Naive thymus-derived CD8-positive, alpha-beta T cell (primary cell): ENCODE results near the gene IGSF23. TPM values are rescaled to one million over a fixed set of nuclear protein-coding genes. Genes with fewer than 3 reads are reported as not detected.

ENCODE experiments used
- ATAC-seq, 2 donors: fragments of 150-1000 bp; cut with Tn5 transposase in 1 of 2; sonication (Bioruptor Pico), chemical (Tn5 transposase) in 1 of 2; 1 replicate in 1 of 2; 2 replicates in 1 of 2; pipeline ENCODE4 v1.10.0; 2021; ENCODE audit warnings: mild to moderate bottlenecking in 2 of 2, moderate library complexity in 2 of 2
- POLR2A ChIA-PET: fragments of 350-600 bp; sonication (Branson Sonifier 250); formaldehyde crosslinking; loops from one replicate; lab custom pipeline; 2021; ENCODE audit warnings: antibody characterized with exemption; lab: Charles Lee
- DNase-seq, 10 donors: peaks; one replicate each; pipeline versions ENCODE4 v3.0.0 to v3.0.0-alpha.2; 2020 to 2022
- H3K27ac Mint-ChIP-seq, 10 donors: one replicate each; pipeline ENCODE4 v1.8.0; 2020 to 2022; ENCODE audit warnings: mild to moderate bottlenecking in 10 of 10, mixed read lengths in 10 of 10, moderate library complexity in 4 of 10, inconsistent platforms in 1 of 10
- H3K27me3 Mint-ChIP-seq, 5 donors: one replicate each; pipeline ENCODE4 v1.8.0; 2021 to 2022; ENCODE audit warnings: mixed read lengths in 5 of 5
- H3K36me3 Mint-ChIP-seq, 3 donors: one replicate each; pipeline ENCODE4 v1.8.0; 2020 to 2022; ENCODE audit warnings: mixed read lengths in 3 of 3, mild to moderate bottlenecking in 2 of 3, inconsistent platforms in 1 of 3
- H3K4me1 Mint-ChIP-seq, 4 donors: one replicate each; pipeline ENCODE4 v1.8.0; 2021 to 2022; ENCODE audit warnings: mixed read lengths in 4 of 4
- H3K4me3 Mint-ChIP-seq, 10 donors: one replicate each; pipeline ENCODE4 v1.8.0; 2020 to 2022; ENCODE audit warnings: mild to moderate bottlenecking in 10 of 10, mixed read lengths in 10 of 10, moderate library complexity in 6 of 10, inconsistent platforms in 1 of 10
- H3K9me3 Mint-ChIP-seq, 9 donors: one replicate each; pipeline ENCODE4 v1.8.0; 2020 to 2022; ENCODE audit warnings: mixed read lengths in 9 of 9, mild to moderate bottlenecking in 3 of 9, inconsistent platforms in 1 of 9, moderate library complexity in 1 of 9
- polyA plus RNA-seq, 3 donors: library from polyadenylated mRNA; unstranded; fragments of 300-500 nt; fragmentation: Illumina TruSeq; gene quantifications; one replicate each; pipeline ENCODE4 v1.2.3, GENCODE V29; 2021
- total RNA-seq, 8 experiments: library from RNA in 2 of 8; stranded (reverse) in 2 of 8; gene quantifications; one replicate each; pipeline ENCODE4 v1.2.3 and lab custom pipeline; 2021 to 2026

IGSF23 gene
- total and polyA plus RNA-seq, 5 experiments from 2014 or later, result not detected

- no peaks in the 10 kb centered on the region for H3K36me3 Mint-ChIP-seq
- POLR2A ChIA-PET, result no interaction called here
- H3K27me3 Mint-ChIP-seq, result peaks cover 4 to 22% (median 15%) of the 10 kb centered on the region in 5 donors
- peaks cover 0 to 4% (median 0%) of the 10 kb centered on the region in 9 donors for H3K9me3 Mint-ChIP-seq
- DNase-seq (no peak), ATAC-seq (no peak)
- no peak overlapping the region for H3K27ac Mint-ChIP-seq
- H3K4me1 Mint-ChIP-seq, result no peaks in the 10 kb centered on the region
- H3K4me3 Mint-ChIP-seq, result no peak overlapping the region
Measured at GRCh38 chr19:44636439-44637389, 23.4 kb downstream of the IGSF23 start.

DNA sequence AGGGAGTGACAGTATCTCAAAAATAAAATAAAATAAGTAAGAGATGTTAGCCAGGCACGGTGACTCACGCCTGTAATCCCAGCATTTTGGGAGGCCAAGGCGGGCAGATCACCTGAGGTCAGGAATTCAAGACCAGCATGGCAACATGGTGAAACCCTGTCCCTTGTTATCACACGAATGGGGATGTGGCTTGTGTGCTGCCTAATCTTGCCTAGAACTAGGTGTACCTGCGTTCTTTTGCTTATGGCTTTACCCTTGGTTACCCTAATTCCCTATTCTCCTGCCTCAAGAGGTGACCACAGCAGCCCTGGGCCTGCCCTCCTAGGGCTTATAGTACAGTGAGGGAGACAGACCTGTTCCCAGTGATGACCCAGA is 24.0 kb downstream of the IGSF23 start:
- peaks cover 0 to 4% (median 0%) of the 10 kb centered on the region in 9 donors for H3K9me3 Mint-ChIP-seq
- POLR2A ChIA-PET, result no interaction called here

GRCh38 chr19:44640518-44640917 is 27.2 kb downstream of the IGSF23 start:
- DNase-seq, result no peak
- no peak overlapping the region for H3K4me3 Mint-ChIP-seq
- ATAC-seq, result no peak
- no peaks in the 10 kb centered on the region for H3K9me3 Mint-ChIP-seq
- H3K27ac Mint-ChIP-seq, result no peak overlapping the region
- peaks cover 0 to 13% (median 8%) of the 10 kb centered on the region in 5 donors for H3K27me3 Mint-ChIP-seq
- no peaks in the 10 kb centered on the region for H3K36me3 Mint-ChIP-seq
- POLR2A ChIA-PET, result no interaction called here
- H3K4me1 Mint-ChIP-seq, result peaks cover 0 to 10% (median 5%) of the 10 kb centered on the region in 4 donors

More for the DNA sequence above, 24.0 kb downstream of the IGSF23 start:
- no peak overlapping the region for H3K27ac Mint-ChIP-seq
- ATAC-seq (no peak), DNase-seq (no peak)
- no peaks in the 10 kb centered on the region for H3K36me3 Mint-ChIP-seq
- H3K4me3 Mint-ChIP-seq, result no peak overlapping the region
- peaks cover 4 to 22% (median 15%) of the 10 kb centered on the region in 5 donors for H3K27me3 Mint-ChIP-seq
- H3K4me1 Mint-ChIP-seq, result no peaks in the 10 kb centered on the region

- Mint-ChIP-seq H3K27me3 (peaks cover 0 to 14% (median 4%) of the 10 kb centered on the region in 5 donors), H3K4me1 (peaks cover 0 to 10% (median 5%) of the 10 kb centered on the region in 4 donors), H3K27ac (no peak overlapping the region), H3K36me3 (no peaks in the 10 kb centered on the region), H3K9me3 (no peaks in the 10 kb centered on the region), H3K4me3 (peak overlapping the region in 1 of 10 donors; percentile 11)
- POLR2A ChIA-PET, result no interaction called here
- no peak for ATAC-seq
- DNase-seq, result no peak
Measured at GRCh38 chr19:44641501-44642265, 28.3 kb downstream of the IGSF23 start.

DNA sequence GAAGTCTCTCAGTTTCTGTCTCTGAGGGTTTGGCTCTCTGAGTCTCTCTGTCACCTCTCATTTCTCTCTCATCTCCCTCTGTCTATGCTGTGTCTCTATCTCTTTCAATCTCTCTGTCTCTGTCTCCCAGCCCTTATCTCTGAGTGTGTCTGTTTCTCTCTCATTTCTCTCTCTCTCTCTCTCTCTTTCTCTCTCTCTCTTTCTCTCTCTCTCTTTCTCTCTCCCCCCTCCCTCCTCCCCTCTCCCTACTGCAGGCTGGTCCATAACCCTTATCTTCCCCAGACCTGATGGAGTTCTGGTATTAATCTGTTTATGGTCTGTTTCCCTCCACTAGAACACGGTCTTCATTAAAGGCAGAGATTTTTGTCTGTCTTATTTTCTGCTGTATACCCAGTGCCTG is 29.0 kb downstream of the IGSF23 start:
- H3K36me3 Mint-ChIP-seq, result no peaks in the 10 kb centered on the region
- POLR2A ChIA-PET, result no interaction called here
- ATAC-seq, result no peak
- H3K27me3 Mint-ChIP-seq, result peaks cover 0 to 15% (median 6%) of the 10 kb centered on the region in 5 donors
- no peak for DNase-seq
- H3K9me3 Mint-ChIP-seq, result no peaks in the 10 kb centered on the region
- H3K4me3 Mint-ChIP-seq, result peak overlapping the region in 1 of 10 donors; percentile 3
- peaks cover 0 to 10% (median 5%) of the 10 kb centered on the region in 4 donors for H3K4me1 Mint-ChIP-seq
- H3K27ac Mint-ChIP-seq, result no peak overlapping the region

GRCh38 chr19:44643605-44644401 is 30.4 kb downstream of the IGSF23 start, which contains the start of gene PVR:
TSS of gene PVR (plus strand) at chr19:44643910. CDS start at chr19:44644097, 187 bp downstream.
- peak in 4 of 10 donors; percentile 11 to 32 (median 28) for DNase-seq
- POLR2A ChIA-PET, result no interaction called here
- H3K9me3 Mint-ChIP-seq, result no peaks in the 10 kb centered on the region
- peak within 1 kb of the TSS; percentile 72 to 88 (median 78) for H3K4me3 Mint-ChIP-seq
- peak within 1 kb of the TSS in 4 of 10 donors; percentile 35 to 76 (median 49) for H3K27ac Mint-ChIP-seq
- H3K36me3 Mint-ChIP-seq, result peaks cover 0 to 4% (median 0%) of the 10 kb centered on the region in 3 donors
- ATAC-seq, result peak; percentile 76 to 89
- peaks cover 0 to 15% (median 3%) of the 10 kb centered on the region in 5 donors for H3K27me3 Mint-ChIP-seq
- peaks cover 0 to 10% (median 5%) of the 10 kb centered on the region in 4 donors for H3K4me1 Mint-ChIP-seq

DNA sequence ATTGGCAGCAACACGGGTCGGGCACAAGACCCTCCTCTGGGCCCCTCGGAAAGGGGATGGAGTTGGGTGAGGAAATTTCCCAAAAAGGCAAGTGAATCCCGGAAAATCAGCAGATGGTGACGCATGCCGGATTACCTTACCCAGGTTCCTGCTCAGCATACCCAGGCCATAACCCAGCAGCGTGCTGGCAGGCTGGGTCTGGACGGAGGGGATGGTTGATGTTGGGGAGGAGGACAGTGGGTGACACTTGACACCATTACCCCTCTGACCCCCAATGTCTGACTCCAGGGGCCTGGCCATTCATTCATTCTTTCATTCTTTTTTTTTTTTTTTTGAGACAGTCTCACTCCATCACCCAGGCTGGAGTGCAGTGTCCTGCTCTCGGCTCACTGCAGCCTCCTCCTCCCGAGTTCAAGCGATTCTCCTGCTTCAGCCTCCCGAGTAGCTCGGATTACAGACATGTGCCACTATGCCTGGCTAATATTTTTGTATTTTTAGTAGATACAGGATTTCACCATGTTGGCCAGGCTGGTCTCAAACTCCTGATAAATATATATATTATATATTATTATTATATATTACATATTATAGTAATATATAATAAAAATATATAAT is 31.1 kb downstream of the IGSF23 start:
- no peak for DNase-seq
- Mint-ChIP-seq H3K9me3 (no peaks in the 10 kb centered on the region), H3K36me3 (peaks cover 0 to 5% (median 0%) of the 10 kb centered on the region in 3 donors), H3K27ac (peak overlapping the region in 3 of 10 donors; percentile 35 to 76 (median 37)), H3K4me1 (peaks cover 0 to 10% (median 5%) of the 10 kb centered on the region in 4 donors), H3K4me3 (peak overlapping the region; percentile 70 to 88 (median 77)), H3K27me3 (peaks cover 0 to 15% (median 3%) of the 10 kb centered on the region in 5 donors)
- POLR2A ChIA-PET, result no interaction called here
- ATAC-seq, result peak in 1 of 2 donors; percentile 37

- Mint-ChIP-seq H3K27me3 (peaks cover 0 to 15% (median 3%) of the 10 kb centered on the region in 5 donors), H3K4me3 (no peak overlapping the region), H3K4me1 (peaks cover 0 to 10% (median 5%) of the 10 kb centered on the region in 4 donors), H3K9me3 (no peaks in the 10 kb centered on the region), H3K27ac (no peak overlapping the region), H3K36me3 (peaks cover 0 to 11% (median 0%) of the 10 kb centered on the region in 3 donors)
- POLR2A ChIA-PET, result no interaction called here
- DNase-seq (no peak), ATAC-seq (no peak)
Measured at GRCh38 chr19:44645407-44646048, 32.2 kb downstream of the IGSF23 start.

GRCh38 chr19:44646049-44646416 is 32.7 kb downstream of the IGSF23 start:
- no peak for ATAC-seq

DNA sequence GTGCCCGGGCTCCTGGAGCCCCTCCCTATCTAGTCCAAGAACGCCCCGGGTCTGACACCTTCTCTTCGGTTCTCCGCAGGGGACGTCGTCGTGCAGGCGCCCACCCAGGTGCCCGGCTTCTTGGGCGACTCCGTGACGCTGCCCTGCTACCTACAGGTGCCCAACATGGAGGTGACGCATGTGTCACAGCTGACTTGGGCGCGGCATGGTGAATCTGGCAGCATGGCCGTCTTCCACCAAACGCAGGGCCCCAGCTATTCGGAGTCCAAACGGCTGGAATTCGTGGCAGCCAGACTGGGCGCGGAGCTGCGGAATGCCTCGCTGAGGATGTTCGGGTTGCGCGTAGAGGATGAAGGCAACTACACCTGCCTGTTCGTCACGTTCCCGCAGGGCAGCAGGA is 33.8 kb downstream of the IGSF23 start:
- Mint-ChIP-seq H3K4me1 (peaks cover 0 to 10% (median 5%) of the 10 kb centered on the region in 4 donors), H3K27me3 (peaks cover 0 to 15% (median 3%) of the 10 kb centered on the region in 5 donors), H3K9me3 (no peaks in the 10 kb centered on the region), H3K27ac (no peak overlapping the region), H3K4me3 (no peak overlapping the region), H3K36me3 (peaks cover 0 to 21% (median 0%) of the 10 kb centered on the region in 3 donors)
- DNase-seq (no peak), ATAC-seq (no peak)
- POLR2A ChIA-PET, result no interaction called here

More at GRCh38 chr19:44646049-44646416, 32.7 kb downstream of the IGSF23 start:
- Mint-ChIP-seq H3K4me1 (peaks cover 0 to 10% (median 5%) of the 10 kb centered on the region in 4 donors), H3K36me3 (peaks cover 0 to 13% (median 0%) of the 10 kb centered on the region in 3 donors), H3K4me3 (no peak overlapping the region), H3K27ac (no peak overlapping the region), H3K27me3 (peaks cover 0 to 15% (median 3%) of the 10 kb centered on the region in 5 donors), H3K9me3 (no peaks in the 10 kb centered on the region)
- no peak for DNase-seq
- POLR2A ChIA-PET, result no interaction called here

- POLR2A ChIA-PET, result no interaction called here
- Mint-ChIP-seq H3K9me3 (no peaks in the 10 kb centered on the region), H3K27ac (peak overlapping the region in 2 of 10 donors; percentile 47 to 82), H3K36me3 (peaks cover 0 to 21% (median 0%) of the 10 kb centered on the region in 3 donors), H3K4me1 (peaks cover 0 to 6% (median 3%) of the 10 kb centered on the region in 4 donors), H3K4me3 (no peak overlapping the region), H3K27me3 (peaks cover 0 to 13% (median 3%) of the 10 kb centered on the region in 5 donors)
- no peak for DNase-seq
- no peak for ATAC-seq
Measured at GRCh38 chr19:44648631-44649251, 35.4 kb downstream of the IGSF23 start.
